ENCODE data around the gene CYP27C1. TPM values are rescaled to one million over a fixed set of nuclear protein-coding genes. Genes with fewer than 3 reads are reported as not detected.

The CYP27C1 gene
- total and polyA plus RNA-seq, 2 of the 13 experiments (the other 11 are each of a cell fraction or from before 2014, with no cell fraction given): not detected

GRCh38 chr2:127162261-127163089, 57.6 kb downstream of the CYP27C1 start (continued):
- TF ChIP-seq ZNF597 (CRISPR knock-in tag; IDR thresholded peaks at IDR 0.05) (no peak), ZNF746 (CRISPR knock-in tag; IDR thresholded peaks at IDR 0.05) (no peak)

GRCh38 chr2:127161176-127162136, 58.6 kb downstream of the CYP27C1 start:
- no peaks in the 10 kb centered on the region for H3K4me1 ChIP-seq (ENCODE audit: insufficient read depth, low read length)
- ATAC-seq: no peak
- no peaks in the 10 kb centered on the region for H3K9me3 ChIP-seq (ENCODE audit: low read length)
- H3K4me3 ChIP-seq (replicated peaks in 1 of 3; ENCODE audit: insufficient read depth in 1 of 3, low read depth in 2 of 3, low read length in 3 of 3): no peak overlapping the region
- no peak for FAIRE-seq
- peaks cover 4 to 18% of the 10 kb centered on the region in 2 experiments; a peak in 4 of 5 replicates for H3K27me3 ChIP-seq (ENCODE audit: control insufficient read depth in 1 of 2, insufficient read depth in 2 of 2, low read length in 2 of 2)
- BruUV-seq (replicated peaks): no TSS peak
- no peaks in the 10 kb centered on the region for H3K36me3 ChIP-seq (replicated peaks in 1 of 2; ENCODE audit: control insufficient read depth in 1 of 2, insufficient read depth in 2 of 2, low read length in 2 of 2)
- H3K9ac ChIP-seq (ENCODE audit: insufficient read depth, low read depth, low read length): no peak overlapping the region
- ChIA-PET CTCF (ENCODE audit: low intra/inter-chr PET ratio, low total read pairs) (no interaction called here), POLR2A (no interaction called here)
- in situ Hi-C loops (cut with HindIII; ENCODE audit: extremely low pct_ligation_motif_present, low pct_unique_long_range_greater_than_20kb) (no loop called here), intact Hi-C loops (cut with micrococcal nuclease; ENCODE audit: unreplicated experiment) (no loop called here)
- 23% methylated on average over 12 of the region's 12 CpGs for WGBS (ENCODE audit: low lambda C conversion rate)
- H3K79me2 ChIP-seq (ENCODE audit: insufficient read depth, low read length): no peaks in the 10 kb centered on the region
- H3K4me2 ChIP-seq (ENCODE audit: low read depth, low read length): no peak overlapping the region
- no peak for DNase-seq (ENCODE audit: low spot score)
- H2AFZ ChIP-seq (ENCODE audit: low read length): no peak overlapping the region
- no peak overlapping the region for H3K27ac ChIP-seq (ENCODE audit: extremely low read length, insufficient read depth, low read length)
- TF ChIP-seq SIN3B (IDR thresholded peaks at IDR 0.05; ENCODE audit: low read length) (no peak), DMAP1 (CRISPR knock-in tag; IDR thresholded peaks at IDR 0.05) (no peak)
- no peaks in the 10 kb centered on the region for H4K20me1 ChIP-seq (ENCODE audit: insufficient read depth, low read length)

Data from HepG2 (cell line).